Upper lobe of left lung (tissue), 4 donors: ENCODE data around the gene PHKG2.

Experiments used
- CTCF ChIP-seq, 6 experiments: fragments of 450-650 bp in 4 of 6; fragments of 200-600 bp in 2 of 6; sonication (generic) in 2 of 6; IDR thresholded peaks; one replicate each; pipeline ENCODE4 v1.5.1; 2016 to 2019; ENCODE audit warnings: antibody characterized with exemption in 6 of 6
- EP300 ChIP-seq, 4 donors: sonication (generic); formaldehyde crosslinking; IDR thresholded peaks; one replicate each; pipeline ENCODE4 v1.5.1; 2017; ENCODE audit warnings: antibody characterized with exemption in 4 of 4, control low read depth in 2 of 4
- POLR2A ChIP-seq, 4 donors: fragments of 450-650 bp; IDR thresholded peaks; one replicate each; pipeline ENCODE4 v1.5.1; 2016 to 2017; ENCODE audit warnings: antibody characterized with exemption in 4 of 4, mild to moderate bottlenecking in 2 of 4

GRCh38 chr16:30723725-30724355 lies 24.4 kb upstream of the PHKG2 start:
- TF ChIP-seq CTCF (IDR thresholded peaks at IDR 0.05): no peak
- no peak for TF ChIP-seq EP300 (IDR thresholded peaks at IDR 0.05)
- TF ChIP-seq POLR2A (IDR thresholded peaks at IDR 0.05): no peak
